GM21825 (cell line): ENCODE data around the gene ENAH.

Experiments
- ATAC-seq: cut with Tn5 transposase; IDR thresholded peaks from one replicate; pipeline ENCODE4 v1.9.1; 2021; ENCODE audit warnings: mild to moderate bottlenecking, moderate library complexity; ENCODE audit not compliant: unreplicated experiment

ENAH gene

GRCh38 chr1:225573216-225573615 is 79.7 kb downstream of the ENAH start:
- ATAC-seq, result no peak

GRCh38 chr1:225572422-225572821 is 80.5 kb downstream of the ENAH start:
- no peak for ATAC-seq

- no peak for ATAC-seq
Measured at GRCh38 chr1:225567789-225568188, 85.1 kb downstream of the ENAH start.

- no peak for ATAC-seq
Measured at GRCh38 chr1:225565847-225566246, 87.1 kb downstream of the ENAH start.

- ATAC-seq, result no peak
Measured at GRCh38 chr1:225561675-225562074, 91.2 kb downstream of the ENAH start.

GRCh38 chr1:225559902-225560301 is 93.0 kb downstream of the ENAH start:
- no peak for ATAC-seq

GRCh38 chr1:225559326-225559725 is 93.6 kb downstream of the ENAH start:
- no peak for ATAC-seq

GRCh38 chr1:225556694-225557093 is 96.2 kb downstream of the ENAH start:
- no peak for ATAC-seq

GRCh38 chr1:225555821-225556220 is 97.1 kb downstream of the ENAH start:
- no peak for ATAC-seq

- ATAC-seq, result no peak
Measured at GRCh38 chr1:225554216-225554812, 98.6 kb downstream of the ENAH start.

- ATAC-seq, result no peak
Measured at GRCh38 chr1:225549821-225550220, 103.1 kb downstream of the ENAH start.

GRCh38 chr1:225548140-225548857 is 104.6 kb downstream of the ENAH start:
- ATAC-seq, result no peak

- no peak for ATAC-seq
Measured at GRCh38 chr1:225545649-225546048, 107.3 kb downstream of the ENAH start.

GRCh38 chr1:225544924-225545323 is 108.0 kb downstream of the ENAH start:
- no peak for ATAC-seq

GRCh38 chr1:225544263-225544662 is 108.7 kb downstream of the ENAH start:
- no peak for ATAC-seq

- ATAC-seq, result no peak
Measured at GRCh38 chr1:225543350-225543749, 109.6 kb downstream of the ENAH start.

- ATAC-seq, result no peak
Measured at GRCh38 chr1:225541383-225541782, 111.5 kb downstream of the ENAH start.

GRCh38 chr1:225539575-225539974 is 113.3 kb downstream of the ENAH start:
- no peak for ATAC-seq

GRCh38 chr1:225539069-225539468 is 113.9 kb downstream of the ENAH start:
- no peak for ATAC-seq

GRCh38 chr1:225537554-225538251 is 115.2 kb downstream of the ENAH start:
- no peak for ATAC-seq

GRCh38 chr1:225535280-225535679 is 117.6 kb downstream of the ENAH start:
- ATAC-seq, result no peak

GRCh38 chr1:225534772-225535171 is 118.2 kb downstream of the ENAH start:
- ATAC-seq, result no peak
